Activated CD8-positive, alpha-beta memory T cell treated with anti-CD3 and anti-CD28 coated beads, Interleukin-2, amount 10 ng/mL, durations not matched to agents 7 days and 5 days (primary cell): ENCODE results near the gene RPL10. TPM values are rescaled to one million over a fixed set of nuclear protein-coding genes. Genes with fewer than 3 reads are reported as not detected.

Source experiments
- ATAC-seq: fragments of 150-1000 bp; cut with Tn5 transposase; one replicate; pipeline ENCODE4 v1.10.0; 2021; ENCODE audit warnings: moderate library complexity
- CTCF ChIA-PET: fragments of 350-600 bp; sonication (Branson Sonifier 250); formaldehyde crosslinking; loops from one replicate; lab custom pipeline; 2021; ENCODE audit warnings: antibody characterized with exemption; lab: Charles Lee
- DNase-seq: peaks from one replicate; pipeline ENCODE4 v3.0.0-alpha.2; 2020
- H3K27ac Mint-ChIP-seq: one replicate; pipeline ENCODE4 v1.8.0; 2021; ENCODE audit warnings: mild to moderate bottlenecking, mixed read lengths
- H3K27me3 Mint-ChIP-seq: one replicate; pipeline ENCODE4 v1.8.0; 2021; ENCODE audit warnings: mixed read lengths
- H3K36me3 Mint-ChIP-seq: one replicate; pipeline ENCODE4 v1.8.0; 2021; ENCODE audit warnings: mild to moderate bottlenecking, mixed read lengths
- H3K4me1 Mint-ChIP-seq: one replicate; pipeline ENCODE4 v1.8.0; 2021; ENCODE audit warnings: mixed read lengths
- H3K4me3 Mint-ChIP-seq: one replicate; pipeline ENCODE4 v1.8.0; 2021; ENCODE audit warnings: mild to moderate bottlenecking, moderate library complexity, mixed read lengths
- H3K9me3 Mint-ChIP-seq: one replicate; pipeline ENCODE4 v1.8.0; 2022; ENCODE audit warnings: low read depth, mixed read lengths
- total RNA-seq, 2 experiments: library from RNA; stranded (reverse); gene quantifications; one replicate each; pipeline ENCODE4 v1.2.3, GENCODE V29; 2021

RPL10 gene
- total RNA-seq, 2 experiments from 2014 or later, result 2,013 to 2,356 TPM

DNA sequence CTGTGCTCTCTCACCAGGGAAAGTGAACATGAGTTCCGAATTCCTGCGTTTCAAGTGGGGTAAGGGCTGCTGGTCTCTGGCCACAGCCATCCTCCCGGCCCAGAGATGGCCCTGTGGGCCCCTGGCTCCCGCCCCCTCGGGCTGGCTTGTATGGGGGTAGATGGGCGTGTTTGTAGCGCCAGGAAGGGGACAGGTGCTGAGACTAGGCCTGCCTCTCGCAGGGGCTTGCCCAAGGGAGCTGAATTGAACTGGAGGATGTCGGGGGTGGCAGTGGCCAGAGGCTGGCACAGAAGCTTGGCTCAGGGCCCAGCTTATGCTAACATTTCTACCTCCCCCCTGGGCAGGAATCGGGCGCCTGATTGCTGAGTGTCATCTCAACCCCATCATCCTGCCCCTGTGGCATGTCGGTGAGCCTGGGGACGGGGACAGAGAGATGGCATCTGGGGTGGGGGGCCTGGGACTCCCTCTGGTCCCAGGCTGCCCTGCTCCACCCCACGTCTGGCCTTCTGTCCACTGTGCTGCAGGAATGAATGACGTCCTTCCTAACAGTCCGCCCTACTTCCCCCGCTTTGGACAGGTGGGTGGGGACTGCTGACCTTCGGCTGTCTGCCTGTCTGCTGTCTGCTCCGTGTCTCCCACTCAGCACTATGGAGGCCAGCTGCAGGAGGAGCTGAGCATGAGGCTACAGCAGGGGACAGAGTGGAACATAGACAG lies 21.7 kb downstream of the RPL10 start:
- Mint-ChIP-seq H3K27me3 (no peaks in the 10 kb centered on the region), H3K36me3 (peaks cover 4% of the 10 kb centered on the region), H3K27ac (no peak overlapping the region), H3K4me3 (no peak overlapping the region), H3K9me3 (no peaks in the 10 kb centered on the region), H3K4me1 (peaks cover 8% of the 10 kb centered on the region)
- CTCF ChIA-PET, result interaction anchor here (0.9 to 1.3 kb wide), 2 partner anchors 12 to 108 kb away, joined by 3 read pairs; no protein-coding TSS in a partner anchor
- DNase-seq, result no peak
- ATAC-seq, result no peak

DNA sequence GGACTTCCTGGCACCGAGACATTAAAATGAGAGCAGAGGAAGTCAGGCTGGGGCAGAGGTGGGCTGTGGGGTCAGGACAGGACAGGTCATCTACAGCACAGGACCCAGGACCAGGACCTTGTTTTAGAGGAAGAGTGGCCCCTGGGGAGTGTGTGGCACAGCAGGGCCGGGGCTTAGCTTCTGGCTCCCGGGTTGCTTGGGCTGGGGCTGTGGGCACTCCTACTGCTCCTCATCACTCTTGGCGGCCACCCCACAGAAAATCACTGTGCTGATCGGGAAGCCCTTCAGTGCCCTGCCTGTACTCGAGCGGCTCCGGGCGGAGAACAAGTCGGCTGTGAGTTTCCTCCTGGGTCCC lies 22.2 kb downstream of the RPL10 start:
- Mint-ChIP-seq H3K36me3 (peaks cover 2% of the 10 kb centered on the region), H3K4me1 (peaks cover 8% of the 10 kb centered on the region), H3K27me3 (no peaks in the 10 kb centered on the region), H3K27ac (no peak overlapping the region), H3K4me3 (no peak overlapping the region), H3K9me3 (no peaks in the 10 kb centered on the region)
- DNase-seq (no peak), ATAC-seq (no peak)
- CTCF ChIA-PET, result interaction anchor here (0.9 kb wide), 1 partner anchor 13 kb away, joined by 3 read pairs; no protein-coding TSS in a partner anchor

DNA sequence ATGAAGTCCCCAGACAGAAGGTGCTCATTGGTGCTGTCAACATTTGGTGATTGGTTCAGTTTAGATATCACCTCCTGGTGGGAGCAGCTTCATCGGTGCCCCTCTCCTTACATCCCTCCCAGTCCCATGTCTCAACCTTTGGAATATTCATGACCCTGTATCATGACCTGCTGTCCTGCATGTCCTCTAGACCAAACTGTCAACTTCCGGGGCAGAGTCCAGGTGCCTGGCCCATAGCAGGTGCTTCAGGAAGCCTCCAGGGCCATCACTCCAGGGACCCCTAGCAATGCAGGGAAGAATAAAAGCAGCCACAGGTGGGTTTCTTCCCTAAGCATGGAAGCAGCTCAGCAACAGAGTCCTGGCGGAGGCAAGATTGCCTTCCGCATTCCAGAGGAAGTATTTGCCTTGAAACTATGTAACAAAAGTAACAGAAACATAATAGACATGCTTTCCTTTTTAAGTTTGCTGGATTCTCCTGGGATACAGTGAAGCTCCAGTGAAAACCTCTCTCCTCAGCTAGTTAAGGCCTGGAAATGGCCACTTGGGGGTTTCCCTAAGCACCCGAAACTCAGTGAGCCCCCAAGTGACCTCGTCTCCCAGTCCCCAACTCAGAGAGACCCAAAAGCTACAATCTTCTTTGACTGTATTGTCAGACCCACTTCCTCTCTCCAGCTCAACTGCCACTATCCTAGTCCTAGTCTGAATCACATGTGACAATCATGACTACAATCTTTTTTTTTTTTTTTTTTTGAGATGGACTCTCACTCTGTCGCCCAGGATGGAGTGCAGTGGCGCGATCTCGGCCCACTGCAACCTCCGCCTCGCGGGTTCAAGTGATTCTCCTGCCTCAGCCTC lies 29.0 kb downstream of the RPL10 start:
- CTCF ChIA-PET, result no interaction called here
- Mint-ChIP-seq H3K27me3 (no peaks in the 10 kb centered on the region), H3K4me1 (peaks cover 29% of the 10 kb centered on the region), H3K36me3 (no peaks in the 10 kb centered on the region), H3K27ac (no peak overlapping the region), H3K4me3 (no peak overlapping the region), H3K9me3 (no peaks in the 10 kb centered on the region)
- ATAC-seq, result no peak
- no peak for DNase-seq

DNA sequence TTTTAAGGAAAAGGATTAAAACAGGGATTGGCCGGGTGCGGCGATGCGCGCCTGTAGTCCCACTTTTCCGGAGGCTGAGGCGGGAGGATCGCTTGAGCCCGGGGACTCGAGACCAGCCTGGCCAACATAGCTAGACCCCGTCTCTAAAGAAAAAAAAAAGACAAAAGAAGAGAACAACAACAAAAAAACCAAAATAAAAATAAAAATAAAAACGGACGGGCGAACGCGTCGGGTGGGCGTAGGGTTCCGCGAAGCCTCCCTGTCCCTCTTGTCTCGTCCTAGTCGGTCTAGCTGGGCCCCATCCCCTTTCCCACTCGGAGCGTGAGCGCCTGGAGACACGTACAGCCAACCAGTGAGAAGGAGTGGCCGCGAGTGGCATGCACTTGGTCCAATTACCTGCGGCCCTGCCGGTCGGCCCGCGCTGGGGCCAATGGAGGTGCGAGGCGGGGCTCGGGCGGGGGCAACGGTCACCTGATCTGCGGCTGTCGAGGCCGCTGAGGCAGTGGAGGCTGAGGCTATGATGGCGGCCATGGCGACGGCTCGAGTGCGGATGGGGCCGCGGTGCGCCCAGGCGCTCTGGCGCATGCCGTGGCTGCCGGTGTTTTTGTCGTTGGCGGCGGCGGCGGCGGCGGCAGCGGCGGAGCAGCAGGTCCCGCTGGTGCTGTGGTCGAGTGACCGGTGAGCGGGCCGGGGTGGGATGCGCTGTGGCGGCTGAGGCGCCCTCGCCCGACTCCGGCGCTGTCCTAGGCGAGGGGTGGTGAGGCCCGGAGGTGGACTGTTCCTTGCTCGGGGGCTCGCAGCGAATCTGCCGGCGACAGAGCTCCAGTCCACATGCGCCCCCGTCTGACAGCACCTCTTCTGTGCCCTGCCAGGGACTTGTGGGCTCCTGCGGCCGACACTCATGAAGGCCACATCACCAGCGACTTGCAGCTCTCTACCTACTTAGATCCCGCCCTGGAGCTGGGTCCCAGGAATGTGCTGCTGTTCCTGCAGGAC lies 30.3 kb downstream of the RPL10 start, which contains the start of gene ATP6AP1:
Gene ATP6AP1, plus strand, starts transcription at position 502 of the 996 bp plus-strand sequence. Its CDS starts 16 bp downstream, at position 518.
- peaks cover 29% of the 10 kb centered on the region for H3K4me1 Mint-ChIP-seq
- CTCF ChIA-PET, result interaction anchor here (0.9 to 1.2 kb wide), 6 partner anchors 14 to 108 kb away, joined by 3 to 7 read pairs (median 3); partner anchors contain the start of gene UBL4A

DNA sequence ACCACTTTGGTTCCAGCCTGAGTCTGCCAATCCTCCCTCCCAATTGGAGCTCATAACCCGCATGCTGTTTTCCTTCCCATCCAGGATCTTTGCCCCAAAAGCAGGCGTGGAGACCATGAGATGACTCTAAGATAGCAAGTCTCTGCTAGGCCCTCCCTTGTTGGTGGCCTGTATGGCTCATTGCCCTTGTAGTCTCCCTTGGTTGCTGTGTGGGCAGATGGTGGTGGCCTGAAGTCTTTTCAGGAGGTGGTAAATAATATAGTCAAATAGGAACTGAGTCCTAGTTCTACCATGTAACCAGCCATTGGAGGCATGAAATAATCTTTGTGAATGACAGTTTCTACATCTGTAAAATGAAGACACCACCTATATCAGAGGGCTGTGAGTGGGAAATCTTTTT lies 31.5 kb downstream of the RPL10 start:
- Mint-ChIP-seq H3K27ac (no peak overlapping the region), H3K36me3 (no peaks in the 10 kb centered on the region), H3K27me3 (no peaks in the 10 kb centered on the region), H3K4me3 (peak overlapping the region; percentile 74), H3K4me1 (peaks cover 25% of the 10 kb centered on the region), H3K9me3 (no peaks in the 10 kb centered on the region)
- DNase-seq (no peak), ATAC-seq (no peak)
- CTCF ChIA-PET, result interaction anchor here (0.7 to 1.3 kb wide), 4 partner anchors 15 to 604 kb away, joined by 3 to 5 read pairs (median 3); partner anchors contain the start of gene UBL4A

More for the DNA sequence above, 30.3 kb downstream of the RPL10 start, which contains the start of gene ATP6AP1:
- DNase-seq, result peak; percentile 94
- H3K4me3 Mint-ChIP-seq, result peak within 1 kb of the TSS; percentile 74
- H3K36me3 Mint-ChIP-seq, result no peaks in the 10 kb centered on the region
- H3K27me3 Mint-ChIP-seq, result no peaks in the 10 kb centered on the region
- peak within 1 kb of the TSS; percentile 74 for H3K27ac Mint-ChIP-seq
- peak; percentile 100 for ATAC-seq
- H3K9me3 Mint-ChIP-seq, result no peaks in the 10 kb centered on the region

DNA sequence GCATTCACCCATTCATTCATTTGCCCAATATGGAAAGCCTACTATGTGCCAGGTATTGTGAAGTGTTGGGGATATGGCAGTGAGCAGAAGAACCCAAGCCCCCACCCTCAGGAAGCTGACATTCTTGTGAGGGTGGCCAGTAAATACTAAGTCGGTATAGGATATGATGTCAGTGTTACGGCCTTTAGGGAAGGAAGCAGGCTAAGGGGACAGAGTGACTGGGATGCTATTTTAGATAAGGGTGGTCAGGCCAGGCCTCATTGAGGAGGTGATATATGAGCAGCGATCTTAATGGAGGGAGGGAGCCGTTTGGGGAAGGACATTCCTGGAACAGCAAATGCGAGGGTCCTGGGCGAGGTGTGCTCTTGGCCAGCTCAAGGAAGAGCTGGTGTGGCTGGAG lies 32.3 kb downstream of the RPL10 start:
- DNase-seq (no peak), ATAC-seq (no peak)
- H3K27ac Mint-ChIP-seq, result peak overlapping the region; percentile 4
- no peaks in the 10 kb centered on the region for H3K9me3 Mint-ChIP-seq
- no peaks in the 10 kb centered on the region for H3K36me3 Mint-ChIP-seq
- CTCF ChIA-PET, result interaction anchor here (0.7 to 1.3 kb wide), 2 partner anchors 21 to 604 kb away, joined by 3 to 5 read pairs; no protein-coding TSS in a partner anchor
- H3K4me1 Mint-ChIP-seq, result peaks cover 25% of the 10 kb centered on the region
- no peaks in the 10 kb centered on the region for H3K27me3 Mint-ChIP-seq
- H3K4me3 Mint-ChIP-seq, result peak overlapping the region; percentile 26

DNA sequence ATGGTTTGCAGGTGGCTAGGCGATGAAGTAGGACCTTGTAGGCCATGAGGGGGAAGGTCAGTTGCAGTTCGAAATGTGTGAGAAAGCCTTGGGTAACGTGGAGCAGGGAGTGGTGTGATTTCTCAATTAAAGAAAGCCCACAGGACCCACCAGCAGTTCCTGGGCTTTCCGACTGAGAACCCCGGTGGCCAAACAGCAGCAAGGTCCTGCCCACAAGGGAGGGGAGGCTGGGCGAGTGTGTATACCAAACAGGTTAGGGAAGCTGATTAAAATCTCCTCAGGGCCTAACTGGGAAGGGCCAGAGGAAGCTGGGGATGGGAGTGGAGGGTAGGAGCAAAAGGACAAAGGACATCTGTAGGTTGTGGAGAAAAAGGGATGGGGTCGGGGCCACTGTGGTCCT lies 32.7 kb downstream of the RPL10 start:
- Mint-ChIP-seq H3K27me3 (no peaks in the 10 kb centered on the region), H3K9me3 (no peaks in the 10 kb centered on the region), H3K4me1 (peaks cover 28% of the 10 kb centered on the region), H3K4me3 (no peak overlapping the region), H3K27ac (peak overlapping the region; percentile 4), H3K36me3 (no peaks in the 10 kb centered on the region)
- ATAC-seq (no peak), DNase-seq (no peak)
- CTCF ChIA-PET, result no interaction called here

DNA sequence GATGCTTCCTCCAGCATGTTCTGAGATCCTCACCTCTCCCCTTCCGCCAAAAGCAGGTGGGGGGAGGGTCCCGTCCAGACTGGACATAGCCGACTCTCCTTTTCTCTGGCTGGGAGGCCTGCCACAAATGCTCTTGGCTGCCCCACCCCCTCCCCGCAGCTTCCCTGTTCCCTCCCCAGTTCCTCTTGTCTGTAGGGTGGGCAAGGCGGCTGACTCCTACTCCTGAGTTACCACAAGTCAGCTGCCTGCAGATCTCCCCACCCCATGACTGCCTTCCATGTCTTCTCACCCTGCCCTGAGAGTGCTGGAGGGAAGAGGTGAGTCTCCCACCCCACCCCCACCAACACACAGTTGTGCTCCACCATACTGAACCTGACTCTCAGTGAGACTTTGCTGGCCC lies 33.2 kb downstream of the RPL10 start:
- ATAC-seq, result no peak
- CTCF ChIA-PET, result no interaction called here
- Mint-ChIP-seq H3K27ac (no peak overlapping the region), H3K4me3 (no peak overlapping the region), H3K4me1 (peaks cover 32% of the 10 kb centered on the region), H3K27me3 (no peaks in the 10 kb centered on the region), H3K9me3 (no peaks in the 10 kb centered on the region), H3K36me3 (no peaks in the 10 kb centered on the region)
- DNase-seq, result no peak

DNA sequence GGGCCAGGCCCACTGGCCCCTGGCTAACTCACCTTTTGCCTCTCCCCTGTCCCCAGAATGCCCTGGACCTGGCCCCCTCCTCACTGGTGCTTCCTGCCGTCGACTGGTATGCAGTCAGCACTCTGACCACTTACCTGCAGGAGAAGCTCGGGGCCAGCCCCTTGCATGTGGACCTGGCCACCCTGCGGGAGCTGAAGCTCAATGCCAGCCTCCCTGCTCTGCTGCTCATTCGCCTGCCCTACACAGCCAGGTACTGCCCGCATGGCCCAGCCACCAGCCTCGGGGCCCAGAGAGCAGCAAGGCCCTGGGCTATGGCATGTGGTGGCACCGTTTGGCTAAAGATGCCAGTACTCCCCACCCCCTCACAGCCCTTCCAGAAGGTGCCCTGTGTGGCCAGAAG lies 34.0 kb downstream of the RPL10 start:
- no peaks in the 10 kb centered on the region for H3K9me3 Mint-ChIP-seq
- no peaks in the 10 kb centered on the region for H3K27me3 Mint-ChIP-seq
- no peak overlapping the region for H3K27ac Mint-ChIP-seq
- ATAC-seq (no peak), DNase-seq (no peak)
- H3K4me1 Mint-ChIP-seq, result peaks cover 31% of the 10 kb centered on the region
- CTCF ChIA-PET, result no interaction called here
- no peak overlapping the region for H3K4me3 Mint-ChIP-seq
- H3K36me3 Mint-ChIP-seq, result no peaks in the 10 kb centered on the region

DNA sequence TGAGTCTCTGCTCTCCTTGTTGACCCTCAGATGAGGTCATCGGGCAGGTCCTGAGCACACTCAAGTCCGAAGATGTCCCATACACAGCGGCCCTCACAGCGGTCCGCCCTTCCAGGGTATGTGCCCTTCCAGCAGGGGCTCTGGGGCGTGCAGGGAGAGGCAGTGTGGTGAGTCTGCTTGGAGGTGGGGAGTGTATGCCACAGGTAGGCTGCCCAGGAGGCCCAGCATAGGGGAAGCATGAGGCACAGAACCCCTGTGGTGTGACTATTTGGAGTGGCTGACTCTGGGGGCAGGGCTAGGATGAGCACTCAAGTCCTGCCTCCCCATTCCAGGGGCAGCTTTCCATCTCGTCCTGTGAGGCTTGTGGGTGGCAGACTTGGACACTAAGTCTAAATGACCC lies 35.4 kb downstream of the RPL10 start:
- Mint-ChIP-seq H3K9me3 (no peaks in the 10 kb centered on the region), H3K27me3 (no peaks in the 10 kb centered on the region), H3K27ac (no peak overlapping the region), H3K4me1 (peaks cover 30% of the 10 kb centered on the region), H3K36me3 (peaks cover 5% of the 10 kb centered on the region), H3K4me3 (no peak overlapping the region)
- DNase-seq (no peak), ATAC-seq (no peak)
- CTCF ChIA-PET, result no interaction called here

DNA sequence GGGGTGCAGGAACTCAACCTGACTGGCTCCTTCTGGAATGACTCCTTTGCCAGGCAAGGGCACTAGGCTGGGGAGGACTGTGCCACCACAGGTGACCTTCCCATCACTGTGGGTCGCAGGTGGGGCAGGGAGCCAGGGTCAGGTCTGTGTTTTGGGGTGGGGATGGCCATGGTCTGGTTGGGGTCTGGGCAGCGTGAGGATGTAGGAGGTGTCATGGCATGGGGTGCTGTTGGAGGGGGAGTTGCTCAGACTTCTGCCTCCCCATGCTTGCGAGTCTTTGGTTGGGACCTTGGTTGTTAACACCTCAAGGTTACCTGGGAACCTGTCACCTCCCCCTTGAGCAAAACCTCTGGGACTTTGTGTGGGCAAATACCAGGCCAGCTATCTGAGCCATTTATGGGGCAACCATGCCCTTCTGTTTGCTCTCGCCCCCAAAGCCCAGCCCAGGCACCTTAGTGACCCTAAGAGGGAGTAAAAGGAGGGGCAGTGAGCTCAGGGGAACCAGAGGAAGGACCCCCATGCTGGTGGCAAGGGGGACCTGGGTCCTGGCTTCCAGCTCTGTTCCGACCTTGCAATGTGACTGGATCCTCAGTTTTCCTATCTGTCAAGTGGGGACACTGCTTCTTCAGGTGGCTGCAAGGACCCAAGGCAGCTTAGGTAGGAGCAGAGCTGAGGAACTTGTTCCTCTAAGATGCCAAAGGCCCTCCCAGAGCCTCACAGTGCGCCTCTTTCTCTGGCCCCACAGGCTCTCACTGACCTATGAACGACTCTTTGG lies 36.4 kb downstream of the RPL10 start:
- H3K9me3 Mint-ChIP-seq, result no peaks in the 10 kb centered on the region
- ATAC-seq, result no peak
- H3K36me3 Mint-ChIP-seq, result peaks cover 5% of the 10 kb centered on the region
- no peak overlapping the region for H3K4me3 Mint-ChIP-seq
- CTCF ChIA-PET, result no interaction called here
- H3K27ac Mint-ChIP-seq, result no peak overlapping the region
- peaks cover 28% of the 10 kb centered on the region for H3K4me1 Mint-ChIP-seq
- no peak for DNase-seq
- H3K27me3 Mint-ChIP-seq, result no peaks in the 10 kb centered on the region

DNA sequence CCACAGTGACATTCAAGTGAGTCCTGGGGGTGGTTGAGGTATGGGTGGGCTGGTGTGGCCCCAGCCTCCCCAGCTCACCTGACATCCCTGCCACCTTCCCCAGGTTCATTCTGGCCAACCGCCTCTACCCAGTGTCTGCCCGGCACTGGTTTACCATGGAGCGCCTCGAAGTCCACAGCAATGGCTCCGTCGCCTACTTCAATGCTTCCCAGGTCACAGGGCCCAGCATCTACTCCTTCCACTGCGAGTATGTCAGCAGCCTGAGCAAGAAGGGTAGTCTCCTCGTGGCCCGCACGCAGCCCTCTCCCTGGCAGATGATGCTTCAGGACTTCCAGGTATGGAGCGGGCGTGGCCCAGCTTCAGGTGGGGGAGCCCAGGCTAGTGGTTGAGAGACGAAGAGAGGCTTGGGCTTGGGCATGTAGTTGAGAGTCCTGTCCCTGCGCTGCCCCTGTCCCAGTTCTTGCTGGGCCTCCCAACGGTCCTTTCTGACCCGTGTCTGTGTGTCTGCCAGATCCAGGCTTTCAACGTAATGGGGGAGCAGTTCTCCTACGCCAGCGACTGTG lies 37.1 kb downstream of the RPL10 start:
- no peak overlapping the region for H3K4me3 Mint-ChIP-seq
- H3K9me3 Mint-ChIP-seq, result no peaks in the 10 kb centered on the region
- CTCF ChIA-PET, result no interaction called here
- H3K4me1 Mint-ChIP-seq, result peaks cover 25% of the 10 kb centered on the region
- no peaks in the 10 kb centered on the region for H3K27me3 Mint-ChIP-seq
- DNase-seq (no peak), ATAC-seq (no peak)
- H3K36me3 Mint-ChIP-seq, result peaks cover 6% of the 10 kb centered on the region
- no peak overlapping the region for H3K27ac Mint-ChIP-seq
